ENCODE data around the gene NAGK.
"Not testable (repeated sequence)": the region's sequence is repeated elsewhere in the genome, so short reads cannot be mapped to it uniquely, and the experiment has no call there.

Gene NAGK

DNA sequence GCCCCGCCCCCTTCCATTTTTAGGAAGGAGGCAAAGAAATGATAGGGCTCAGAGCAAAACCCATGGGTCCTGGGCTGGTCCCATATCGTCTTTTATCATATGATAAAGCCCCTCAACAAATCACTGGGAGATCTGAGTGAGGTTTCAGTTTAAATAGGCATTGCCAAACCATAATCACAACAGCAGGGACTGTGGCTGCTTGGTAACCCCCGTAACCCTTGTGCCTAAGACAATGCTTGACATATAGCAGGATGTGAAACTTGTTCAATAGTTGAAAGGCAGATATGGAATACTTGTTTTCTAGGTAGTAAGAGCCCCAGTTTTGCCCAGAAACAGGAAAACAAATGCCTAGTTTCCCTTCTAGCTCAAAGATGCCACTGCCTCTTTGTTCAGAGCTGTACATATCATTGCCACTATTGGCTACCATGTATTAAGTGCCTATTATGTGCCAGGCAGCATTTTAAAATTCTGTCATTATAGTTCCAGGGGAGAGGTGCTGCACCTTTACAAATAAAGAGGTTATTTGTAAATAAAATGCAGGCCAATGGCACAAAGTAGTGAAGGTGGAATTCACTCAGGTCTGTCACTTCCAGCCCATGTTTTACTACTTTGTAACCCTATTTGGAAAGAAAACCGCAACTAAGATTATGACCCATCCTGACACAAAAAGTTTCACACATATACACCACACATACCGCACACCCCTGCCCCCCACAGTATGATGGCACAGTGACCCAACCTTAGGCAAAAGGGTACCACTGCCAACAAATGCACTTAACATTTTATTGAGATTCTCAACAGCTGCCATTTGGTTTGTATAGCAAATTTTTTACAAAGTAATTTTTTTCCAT, 14.2 kb downstream of the NAGK start:
- TF ChIP-seq, protein P1, sequence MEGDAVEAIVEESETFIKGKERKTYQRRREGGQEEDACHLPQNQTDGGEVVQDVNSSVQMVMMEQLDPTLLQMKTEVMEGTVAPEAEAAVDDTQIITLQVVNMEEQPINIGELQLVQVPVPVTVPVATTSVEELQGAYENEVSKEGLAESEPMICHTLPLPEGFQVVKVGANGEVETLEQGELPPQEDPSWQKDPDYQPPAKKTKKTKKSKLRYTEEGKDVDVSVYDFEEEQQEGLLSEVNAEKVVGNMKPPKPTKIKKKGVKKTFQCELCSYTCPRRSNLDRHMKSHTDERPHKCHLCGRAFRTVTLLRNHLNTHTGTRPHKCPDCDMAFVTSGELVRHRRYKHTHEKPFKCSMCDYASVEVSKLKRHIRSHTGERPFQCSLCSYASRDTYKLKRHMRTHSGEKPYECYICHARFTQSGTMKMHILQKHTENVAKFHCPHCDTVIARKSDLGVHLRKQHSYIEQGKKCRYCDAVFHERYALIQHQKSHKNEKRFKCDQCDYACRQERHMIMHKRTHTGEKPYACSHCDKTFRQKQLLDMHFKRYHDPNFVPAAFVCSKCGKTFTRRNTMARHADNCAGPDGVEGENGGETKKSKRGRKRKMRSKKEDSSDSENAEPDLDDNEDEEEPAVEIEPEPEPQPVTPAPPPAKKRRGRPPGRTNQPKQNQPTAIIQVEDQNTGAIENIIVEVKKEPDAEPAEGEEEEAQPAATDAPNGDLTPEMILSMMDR (IDR thresholded peaks at IDR 0.05; ENCODE audit: borderline replicate concordance, control extremely low read depth, extremely low read depth, insufficient read depth, missing control alignments): no peak
- in situ Hi-C loops (cut with MboI; ENCODE audit: low sequenced_read_pairs, unreplicated experiment): no loop called here
- no peak for DNase-seq (ENCODE audit: low spot score)

DNA sequence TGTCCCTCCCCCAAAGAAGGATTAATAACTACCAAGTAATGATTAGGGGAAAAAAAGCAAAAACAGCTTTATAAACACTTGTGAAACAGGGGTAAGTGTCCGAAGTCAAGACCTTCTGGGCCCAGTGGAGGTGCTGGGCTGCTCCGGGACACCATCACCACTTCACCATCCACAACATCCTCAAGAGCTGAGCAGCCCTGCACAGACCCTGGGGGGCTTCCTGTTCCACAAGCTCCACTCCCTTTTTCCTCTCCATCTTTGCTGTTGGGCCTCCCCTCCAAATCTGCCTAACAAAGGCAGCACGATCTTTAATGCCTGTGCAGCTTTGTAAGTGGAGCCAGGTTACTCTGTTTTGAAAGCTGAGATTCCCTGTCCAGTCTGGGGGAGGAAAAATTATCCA, 14.8 kb downstream of the NAGK start:
- in situ Hi-C loops (cut with MboI; ENCODE audit: low sequenced_read_pairs, unreplicated experiment): not testable (repeated sequence)

DNA sequence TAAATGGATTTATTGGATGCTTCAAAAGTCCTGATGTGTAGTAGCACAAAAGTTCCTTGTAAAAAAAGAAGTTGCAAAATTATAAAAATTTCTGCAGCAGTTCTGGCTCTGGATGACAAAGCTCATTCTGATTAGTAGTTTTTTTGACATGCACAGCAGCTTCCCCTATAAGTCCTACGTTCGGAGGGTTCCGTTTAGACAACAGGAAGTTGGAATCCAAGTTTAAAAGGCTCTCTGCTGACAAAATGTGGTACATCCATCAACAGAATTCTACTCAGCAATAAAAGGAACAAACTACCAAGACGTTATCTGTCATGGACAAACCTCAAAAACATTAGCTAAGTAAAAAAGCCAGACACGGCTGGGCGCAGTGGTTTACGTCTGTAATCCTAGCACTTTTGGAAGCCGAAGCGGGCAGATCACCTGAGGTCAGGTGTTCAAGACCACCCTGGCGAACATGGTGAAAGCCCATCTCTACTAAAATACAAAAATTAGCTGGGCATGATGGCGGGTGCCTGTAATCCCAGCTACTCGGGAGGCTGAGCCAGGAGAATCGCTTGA, 15.4 kb downstream of the NAGK start:
- in situ Hi-C loops (cut with MboI; ENCODE audit: low sequenced_read_pairs, unreplicated experiment); DNase-seq (ENCODE audit: low spot score): not testable (repeated sequence)

More for the DNA sequence above, 14.8 kb downstream of the NAGK start:
- DNase-seq (ENCODE audit: low spot score): not testable (repeated sequence)

DNA sequence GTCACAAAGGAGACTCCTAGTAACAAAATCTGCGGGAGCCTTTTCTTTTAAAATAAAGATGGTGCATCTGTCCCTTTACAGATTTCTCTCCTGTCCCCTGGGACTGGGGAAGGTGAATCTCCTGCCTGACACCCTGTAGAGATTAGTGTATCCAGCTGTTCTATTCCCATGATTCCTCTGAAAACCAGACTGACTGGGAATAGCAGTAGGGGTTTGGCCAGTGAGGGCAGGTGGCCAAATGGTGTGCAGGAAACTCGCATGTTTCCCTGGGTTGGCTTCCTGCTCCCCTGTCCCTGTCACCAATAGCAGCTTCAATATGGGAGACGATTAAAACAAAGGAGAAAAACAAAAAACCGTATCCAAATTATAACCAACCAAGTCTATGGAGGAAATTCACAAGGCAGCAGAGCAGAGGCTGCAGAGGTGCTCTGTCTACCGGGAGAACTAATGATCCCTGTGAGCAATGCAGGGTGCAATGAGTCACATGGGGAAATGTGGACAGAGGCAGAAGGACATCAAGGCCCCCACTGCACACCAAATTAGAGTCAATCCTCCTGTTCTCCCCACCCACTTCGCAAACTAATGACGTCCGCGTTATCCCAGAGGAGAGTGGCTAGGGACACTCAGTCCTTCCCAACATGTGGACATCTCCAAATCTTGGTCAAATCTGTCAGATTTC, 17.0 kb downstream of the NAGK start:
- in situ Hi-C loops (cut with MboI; ENCODE audit: low sequenced_read_pairs, unreplicated experiment): not testable (repeated sequence)

DNA sequence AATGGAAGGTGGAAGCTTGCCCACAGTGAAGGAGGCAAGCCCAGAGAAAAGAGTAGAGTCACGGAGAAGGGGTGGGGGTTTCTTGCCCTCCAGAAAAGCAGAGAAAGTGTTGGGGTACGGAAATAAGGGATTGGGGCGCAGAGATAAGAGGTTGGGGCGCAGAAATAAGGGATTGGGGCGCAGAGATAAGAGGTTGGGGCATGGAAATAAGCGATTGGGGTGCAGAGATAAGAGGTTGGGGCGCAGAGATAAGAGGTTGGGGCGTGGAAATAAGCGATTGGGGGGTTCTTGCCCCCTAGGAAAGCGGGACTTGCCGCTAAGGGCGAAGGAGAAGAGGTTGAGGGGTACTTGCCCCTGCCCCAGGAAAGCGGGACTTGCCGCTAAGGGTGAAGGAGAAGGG, 21.0 kb downstream of the NAGK start:
- in situ Hi-C loops (cut with MboI; ENCODE audit: low sequenced_read_pairs, unreplicated experiment); DNase-seq (ENCODE audit: low spot score): not testable (repeated sequence)

More for the DNA sequence above, 17.0 kb downstream of the NAGK start:
- not testable (repeated sequence) for DNase-seq (ENCODE audit: low spot score)

DNA sequence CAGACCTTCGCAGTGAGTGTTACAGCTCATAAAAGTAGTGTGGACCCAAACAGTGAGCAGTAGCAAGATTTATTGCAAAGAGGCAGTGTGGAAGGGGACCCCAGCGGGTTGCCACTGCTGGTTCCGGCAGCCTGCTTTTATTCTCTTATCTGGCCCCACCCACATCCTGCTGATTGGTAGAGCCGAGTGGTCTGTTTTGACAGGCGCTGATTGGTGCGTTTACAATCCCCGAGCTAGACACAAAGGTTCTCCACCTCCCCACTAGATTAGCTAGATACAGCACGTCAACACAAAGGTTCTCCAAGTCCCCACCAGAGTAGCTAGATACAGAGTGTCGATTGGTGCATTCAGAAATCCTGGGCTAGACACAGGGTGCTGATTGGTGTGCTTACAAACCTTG, 23.4 kb downstream of the NAGK start:
- DNase-seq (ENCODE audit: low spot score); in situ Hi-C loops (cut with MboI; ENCODE audit: low sequenced_read_pairs, unreplicated experiment): not testable (repeated sequence)

DNA sequence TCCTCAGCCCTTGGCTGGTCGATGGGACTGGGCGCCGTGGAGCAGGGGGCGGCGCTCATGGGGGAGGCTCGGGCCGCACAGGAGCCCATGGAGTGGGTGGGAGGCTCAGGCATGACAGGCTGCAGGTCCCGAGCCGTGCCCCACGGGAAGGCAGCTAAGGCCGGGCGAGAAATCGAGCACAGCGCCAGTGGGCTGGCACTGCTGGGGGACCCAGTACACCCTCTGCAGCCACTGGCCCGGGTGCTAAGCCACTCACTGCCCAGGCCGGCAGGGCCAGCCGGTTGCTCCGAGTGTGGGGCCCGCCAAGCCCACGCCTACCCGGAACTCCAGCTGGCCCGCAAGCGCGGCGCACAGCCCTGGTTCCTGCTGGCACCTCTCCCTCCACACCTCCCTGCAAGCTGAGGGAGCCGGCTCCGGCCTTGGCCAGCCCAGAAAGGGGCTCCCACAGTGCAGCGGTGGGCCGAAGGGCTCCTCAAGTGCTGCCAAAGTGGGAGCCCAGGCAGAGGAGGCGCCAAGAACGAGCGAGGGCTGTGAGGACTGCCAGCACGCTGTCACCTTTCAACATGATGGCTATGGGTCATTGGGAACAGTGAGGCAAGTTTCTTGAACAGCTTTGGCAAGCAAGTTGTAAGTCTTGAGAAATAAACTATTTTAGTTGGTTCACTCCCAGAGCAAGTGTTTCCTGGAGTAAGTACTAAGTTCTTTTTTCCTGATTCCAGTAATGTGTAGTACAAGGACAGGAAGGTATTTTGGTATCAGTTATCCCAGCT, 24.2 kb downstream of the NAGK start:
- in situ Hi-C loops (cut with MboI; ENCODE audit: low sequenced_read_pairs, unreplicated experiment); DNase-seq (ENCODE audit: low spot score): not testable (repeated sequence)

DNA sequence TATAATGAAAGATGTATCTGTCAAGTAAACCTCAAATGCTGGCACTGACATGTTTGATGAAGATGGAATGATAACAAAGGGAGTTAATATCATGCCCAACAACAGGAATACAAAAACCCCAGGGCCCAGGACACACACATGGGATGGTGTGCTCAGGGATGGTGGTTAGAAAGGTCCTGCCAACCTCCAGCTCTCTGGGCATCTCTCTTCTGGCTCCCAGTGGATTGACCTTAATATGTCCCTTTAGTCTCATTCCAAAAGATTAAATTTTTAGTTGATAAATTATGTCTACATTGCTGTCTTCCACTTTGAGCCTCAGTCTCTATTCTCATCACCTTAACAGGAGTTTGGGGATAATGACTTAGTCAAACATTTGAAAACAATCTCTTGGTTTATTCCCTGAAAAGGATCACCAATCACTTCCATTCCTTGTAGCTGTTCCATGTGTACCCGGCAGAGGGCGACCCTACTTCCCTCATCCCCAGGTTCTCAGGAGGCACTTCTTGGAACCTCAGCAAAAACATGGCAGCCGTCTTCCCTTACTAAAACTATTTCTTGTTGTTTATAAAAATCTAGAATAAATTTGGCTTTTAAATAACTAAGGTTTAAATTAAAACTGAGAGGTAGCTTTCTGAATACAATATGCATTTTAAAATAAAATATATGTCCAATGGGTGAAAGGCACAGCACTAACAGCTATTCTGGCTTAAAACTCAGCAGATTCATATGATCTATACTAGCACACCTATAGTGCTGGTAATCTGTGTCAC, 31.9 kb downstream of the NAGK start:
- in situ Hi-C loops (cut with MboI; ENCODE audit: low sequenced_read_pairs, unreplicated experiment): no loop called here
- TF ChIP-seq, protein P1 (IDR thresholded peaks at IDR 0.05; ENCODE audit: borderline replicate concordance, control extremely low read depth, extremely low read depth, insufficient read depth, missing control alignments): peak; percentile 63
- peak; percentile 66 for DNase-seq (ENCODE audit: low spot score)

DNA sequence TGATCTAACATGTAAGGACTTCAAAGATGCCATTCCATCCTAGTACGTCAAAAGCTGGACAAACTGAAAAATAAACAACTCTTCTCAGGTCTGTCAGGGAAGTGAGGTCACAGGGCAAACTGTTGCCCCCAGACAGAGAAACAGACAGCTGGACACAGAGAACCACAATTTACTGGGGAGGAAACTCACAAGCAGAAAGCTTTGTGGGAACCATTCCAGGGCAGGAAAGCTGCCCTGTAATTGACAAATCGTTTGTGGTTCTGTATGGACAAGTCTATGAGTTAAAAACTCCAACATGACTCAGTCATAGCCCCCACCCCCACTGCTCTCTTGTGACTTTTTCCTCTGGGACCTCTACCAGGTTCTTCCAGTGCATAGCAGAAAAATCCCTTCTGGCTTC, 33.2 kb downstream of the NAGK start:
- in situ Hi-C loops (cut with MboI; ENCODE audit: low sequenced_read_pairs, unreplicated experiment): no loop called here
- DNase-seq (ENCODE audit: low spot score): no peak
- TF ChIP-seq, protein P1 (IDR thresholded peaks at IDR 0.05; ENCODE audit: borderline replicate concordance, control extremely low read depth, extremely low read depth, insufficient read depth, missing control alignments): no peak
